CD4-positive, alpha-beta T cell (primary cell): ENCODE data around the gene ARL15. TPM values are rescaled to one million over a fixed set of nuclear protein-coding genes. Genes with fewer than 3 reads are reported as not detected.

ENCODE experiments used
- ATAC-seq: fragments of 200-7000 bp; cut with Tn5 transposase; one replicate; pipeline ENCODE4 v1.10.0; 2022; ENCODE audit warnings: mild to moderate bottlenecking; ENCODE audit not compliant: poor library complexity
- CTCF ChIA-PET: fragments of 350-600 bp; sonication (Branson Sonifier 250); formaldehyde crosslinking; loops from one replicate; lab custom pipeline; 2021; ENCODE audit warnings: antibody characterized with exemption, inconsistent platforms; lab: Charles Lee
- POLR2A ChIA-PET: fragments of 350-600 bp; sonication (Branson Sonifier 250); formaldehyde crosslinking; loops from one replicate; lab custom pipeline; 2021; ENCODE audit warnings: antibody characterized with exemption, inconsistent platforms; lab: Charles Lee
- DNase-seq, 14 experiments: peaks; one replicate each; pipeline ENCODE4 v3.0.0-alpha.2; 2013 to 2020; ENCODE audit warnings: mixed read lengths in 2 of 14
- H3K27ac ChIP-seq, 2 donors: one replicate each; pipeline versions ENCODE4 v1.5.1 to v1.7.0; 2013; ENCODE audit warnings: low read length in 2 of 2, low read depth in 1 of 2, mild to moderate bottlenecking in 1 of 2
- H3K27me3 ChIP-seq, 2 experiments: 1 replicate in 1 of 2; 2 replicates in 1 of 2; pipeline versions ENCODE4 v1.6.1 to v1.7.0; 2013; ENCODE audit warnings: low read length in 2 of 2, control low read depth in 1 of 2, mild to moderate bottlenecking in 1 of 2, moderate library complexity in 1 of 2; ENCODE audit not compliant: insufficient read depth in 2 of 2, control insufficient read depth in 1 of 2
- H3K36me3 ChIP-seq: one replicate; pipeline ENCODE4 v1.6.1; 2013; ENCODE audit warnings: low read length, control low read depth; ENCODE audit not compliant: insufficient read depth
- H3K4me1 ChIP-seq: one replicate; pipeline ENCODE4 v1.6.1; 2013; ENCODE audit warnings: low read length, control low read depth; ENCODE audit not compliant: insufficient read depth
- H3K4me3 ChIP-seq: one replicate; pipeline ENCODE4 v1.5.1; 2013; ENCODE audit warnings: mild to moderate bottlenecking, low read length, moderate library complexity
- H3K9me3 ChIP-seq, 2 experiments: 1 replicate in 1 of 2; 2 replicates in 1 of 2; pipeline versions ENCODE4 v1.6.1 to v1.7.0; 2013; ENCODE audit warnings: low read length in 2 of 2, mild to moderate bottlenecking in 2 of 2, control low read depth in 1 of 2, moderate library complexity in 1 of 2; ENCODE audit not compliant: control insufficient read depth in 1 of 2, insufficient read depth in 1 of 2
- H3K27ac Mint-ChIP-seq: one replicate; pipeline ENCODE4 v1.8.0; 2020; ENCODE audit warnings: mixed read lengths
- H3K27me3 Mint-ChIP-seq: one replicate; pipeline ENCODE4 v1.8.0; 2021; ENCODE audit warnings: mixed read lengths
- H3K36me3 Mint-ChIP-seq: one replicate; pipeline ENCODE4 v1.8.0; 2021; ENCODE audit warnings: low read depth, mixed read lengths
- H3K4me1 Mint-ChIP-seq: one replicate; pipeline ENCODE4 v1.8.0; 2021; ENCODE audit warnings: low read depth, mixed read lengths
- H3K4me3 Mint-ChIP-seq: one replicate; pipeline ENCODE4 v1.8.0; 2020; ENCODE audit warnings: mild to moderate bottlenecking, mixed read lengths
- H3K9me3 Mint-ChIP-seq: one replicate; pipeline ENCODE4 v1.8.0; 2020; ENCODE audit warnings: mixed read lengths
- CTCF ChIP-seq: fragments of 200-600 bp; IDR thresholded peaks from one replicate; pipeline ENCODE4 v1.8.0; 2022; ENCODE audit warnings: antibody characterized with exemption, mild to moderate bottlenecking
- intact Hi-C, 2 experiments: fragments of 100-400 bp; cut with DNase I in 1 of 2; cut with micrococcal nuclease in 1 of 2; formaldehyde crosslinking; loops; one replicate each; pipeline versions ENCODE4 v1.15.1 to v1.9.0; 2023 to 2025; cut with DNase I, micrococcal nuclease
- total RNA-seq, 174 experiments: library from RNA in 2 of 174; stranded (reverse) in 2 of 174; gene quantifications; one replicate each; pipeline ENCODE4 v1.2.3 and lab custom pipeline; 2021 to 2026

ARL15 gene
- total RNA-seq, 2 experiments from 2014 or later: 9.1 to 10.6 TPM

GRCh38 chr5:53974021-53974420 lies 336.4 kb downstream of the ARL15 start:
- Mint-ChIP-seq H3K4me1 (no peaks in the 10 kb centered on the region), H3K4me3 (no peak overlapping the region)
- CTCF ChIA-PET: no interaction called here

GRCh38 chr5:53972314-53972713 lies 338.1 kb downstream of the ARL15 start:
- no peak for DNase-seq
- CTCF ChIA-PET: no interaction called here
- Histone ChIP-seq H3K9me3 (peaks cover 0 to 6% of the 10 kb centered on the region in 2 experiments), H3K27ac (no peak overlapping the region), H3K27me3 (no peaks in the 10 kb centered on the region), H3K4me1 (no peaks in the 10 kb centered on the region), H3K4me3 (no peak overlapping the region), H3K36me3 (no peaks in the 10 kb centered on the region)
- H3K9me3 Mint-ChIP-seq: no peaks in the 10 kb centered on the region
- H3K36me3 Mint-ChIP-seq: peaks cover 61% of the 10 kb centered on the region
- H3K27ac Mint-ChIP-seq: no peak overlapping the region
- no peak for ATAC-seq
- intact Hi-C loops: no loop called here
- no peak for TF ChIP-seq CTCF
- POLR2A ChIA-PET: no interaction called here
- no peak overlapping the region for H3K4me3 Mint-ChIP-seq
- H3K27me3 Mint-ChIP-seq: no peaks in the 10 kb centered on the region
- H3K4me1 Mint-ChIP-seq: no peaks in the 10 kb centered on the region

More at GRCh38 chr5:53974021-53974420, 336.4 kb downstream of the ARL15 start:
- Mint-ChIP-seq H3K9me3 (no peaks in the 10 kb centered on the region), H3K36me3 (peaks cover 59% of the 10 kb centered on the region), H3K27ac (no peak overlapping the region), H3K27me3 (no peaks in the 10 kb centered on the region)
- ATAC-seq (no peak), DNase-seq (no peak)
- no peak overlapping the region for H3K4me3 ChIP-seq
- POLR2A ChIA-PET: no interaction called here
- intact Hi-C loops: no loop called here
- H3K27me3 ChIP-seq: no peaks in the 10 kb centered on the region
- no peak for TF ChIP-seq CTCF
- H3K4me1 ChIP-seq: no peaks in the 10 kb centered on the region
- peaks cover 0 to 3% of the 10 kb centered on the region in 2 experiments for H3K9me3 ChIP-seq
- H3K27ac ChIP-seq: no peak overlapping the region
- H3K36me3 ChIP-seq: no peaks in the 10 kb centered on the region

- Histone ChIP-seq H3K27ac (no peak overlapping the region), H3K4me1 (no peaks in the 10 kb centered on the region), H3K36me3 (no peaks in the 10 kb centered on the region), H3K27me3 (no peaks in the 10 kb centered on the region), H3K4me3 (no peak overlapping the region), H3K9me3 (peaks cover 0 to 4% of the 10 kb centered on the region in 2 experiments)
- ATAC-seq: no peak
- H3K27me3 Mint-ChIP-seq: no peaks in the 10 kb centered on the region
- ChIA-PET CTCF (interaction anchor here (1.5 kb wide), 1 partner anchor 11 kb away, joined by 3 read pairs; no protein-coding TSS in a partner anchor), POLR2A (no interaction called here)
- TF ChIP-seq CTCF: no peak
- H3K27ac Mint-ChIP-seq: no peak overlapping the region
- H3K9me3 Mint-ChIP-seq: no peaks in the 10 kb centered on the region
- intact Hi-C loops: no loop called here
- no peaks in the 10 kb centered on the region for H3K4me1 Mint-ChIP-seq
- no peak overlapping the region for H3K4me3 Mint-ChIP-seq
- peaks cover 63% of the 10 kb centered on the region for H3K36me3 Mint-ChIP-seq
- no peak for DNase-seq
Measured at GRCh38 chr5:53971551-53971950, 338.8 kb downstream of the ARL15 start.
